GM19468 (cell line): Measurements from ENCODE around the gene PKNOX2.

Experiments
- ATAC-seq: cut with Tn5 transposase; IDR thresholded peaks from one replicate; pipeline ENCODE4 v1.9.1; 2021; ENCODE audit warnings: mild to moderate bottlenecking, moderate library complexity, moderate number of reproducible peaks; ENCODE audit not compliant: unreplicated experiment; ENCODE audit errors: extremely low read depth

PKNOX2 gene

DNA sequence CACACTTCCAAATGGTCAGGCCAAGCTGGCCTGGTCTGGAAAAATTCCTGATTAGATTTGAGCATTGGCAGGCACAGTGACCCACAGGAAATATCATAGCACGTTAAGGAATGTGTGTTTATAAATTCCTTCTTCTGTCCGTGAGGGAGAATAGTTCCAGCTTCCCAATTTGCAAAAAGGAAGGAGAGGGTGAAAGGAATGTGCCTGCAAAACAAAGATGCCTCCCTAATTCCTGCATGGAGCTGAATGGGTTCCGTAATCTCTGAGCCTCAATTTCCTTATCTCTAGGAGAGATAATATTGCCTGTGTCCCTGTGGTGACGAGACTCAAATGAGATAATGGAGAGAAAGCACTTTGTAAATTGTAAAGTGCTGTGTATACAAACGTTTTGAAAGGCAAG is 226.4 kb downstream of the PKNOX2 start:
- no peak for ATAC-seq

- no peak for ATAC-seq
Observed at GRCh38 chr11:125393331-125393730, 228.8 kb downstream of the PKNOX2 start.

DNA sequence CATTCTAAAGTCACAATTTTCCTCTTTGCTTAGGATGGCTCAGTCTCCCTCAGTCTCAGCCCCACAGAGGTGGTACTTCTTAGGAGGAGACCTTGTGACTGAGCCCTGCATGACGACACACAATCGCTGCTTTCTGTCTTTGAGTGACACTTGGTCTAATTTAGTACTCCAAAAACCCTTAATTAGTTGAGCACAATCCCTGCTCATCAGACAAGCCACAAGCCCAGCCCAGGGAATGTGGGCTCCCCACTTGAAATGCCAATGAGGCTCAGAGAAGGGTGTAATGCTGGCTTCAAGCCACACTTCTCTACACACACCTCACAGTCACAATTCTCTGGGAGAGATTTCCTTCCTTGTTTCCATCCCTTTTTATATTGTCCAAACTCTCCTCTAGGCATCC is 229.7 kb downstream of the PKNOX2 start:
- no peak for ATAC-seq

- ATAC-seq: no peak
Observed at GRCh38 chr11:125397421-125397820, 232.9 kb downstream of the PKNOX2 start.

GRCh38 chr11:125398475-125398874 is 233.9 kb downstream of the PKNOX2 start:
- ATAC-seq: no peak

- ATAC-seq: no peak
Observed at GRCh38 chr11:125398994-125399640, 234.6 kb downstream of the PKNOX2 start.

DNA sequence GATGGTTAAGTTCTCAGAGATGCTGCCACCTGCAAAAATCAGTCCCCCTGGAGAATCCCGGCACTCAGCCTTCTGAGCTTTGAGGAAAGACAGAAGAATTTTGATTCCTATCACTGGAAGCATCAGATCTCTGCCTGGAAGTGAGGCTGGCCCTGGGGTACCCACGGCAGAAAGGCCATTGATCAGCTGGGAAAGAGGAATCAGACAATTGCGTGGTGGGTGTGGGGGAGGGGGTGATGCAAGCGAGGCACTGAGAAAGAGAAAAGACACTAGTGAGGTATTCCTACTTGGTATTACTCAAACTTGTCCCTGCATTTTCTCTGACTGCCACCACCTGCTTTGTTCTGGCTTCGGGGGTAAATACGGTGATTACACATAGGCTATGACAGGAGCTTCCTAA is 235.4 kb downstream of the PKNOX2 start:
- ATAC-seq: no peak

- ATAC-seq: no peak
Observed at GRCh38 chr11:125401235-125401634, 236.7 kb downstream of the PKNOX2 start.

DNA sequence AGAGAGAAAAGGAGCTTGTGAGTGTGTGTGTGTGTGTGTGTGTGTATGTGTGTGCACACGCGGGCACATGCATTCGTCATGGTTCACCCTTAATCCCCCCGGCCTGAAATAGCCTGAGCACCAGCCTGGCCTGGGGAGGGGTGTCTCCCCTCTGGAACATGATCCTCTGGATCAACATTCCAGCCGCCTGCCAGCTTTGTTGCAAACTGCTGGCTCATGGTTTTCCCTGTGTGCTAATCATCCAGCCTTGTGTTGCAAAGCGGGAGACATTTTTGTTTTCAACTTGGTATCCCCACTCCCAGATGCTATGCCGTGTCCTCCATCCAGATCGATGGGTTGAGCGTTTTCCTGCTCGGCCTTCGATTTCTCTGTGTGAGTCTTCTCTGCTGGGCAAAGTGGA is 237.2 kb downstream of the PKNOX2 start:
- no peak for ATAC-seq

DNA sequence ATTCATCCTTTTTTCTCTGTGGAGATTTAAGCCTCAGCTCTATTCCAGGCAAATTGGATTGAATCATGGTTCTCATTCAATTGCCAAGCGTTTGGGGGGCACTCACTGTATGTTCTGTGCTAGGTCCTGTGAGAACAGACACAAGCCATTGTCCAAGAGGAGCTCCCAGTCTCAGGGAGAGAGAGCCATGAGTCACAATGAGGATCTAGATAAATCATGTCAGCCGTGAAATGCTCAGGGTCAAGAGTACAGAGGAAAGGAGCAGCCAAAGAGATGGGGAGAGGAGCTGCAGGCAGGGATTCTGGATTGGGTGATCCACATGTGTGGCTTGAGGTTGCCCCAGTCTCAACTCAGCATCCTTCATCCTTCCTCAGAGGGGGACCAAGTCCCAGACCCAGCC is 237.9 kb downstream of the PKNOX2 start:
- ATAC-seq: no peak

DNA sequence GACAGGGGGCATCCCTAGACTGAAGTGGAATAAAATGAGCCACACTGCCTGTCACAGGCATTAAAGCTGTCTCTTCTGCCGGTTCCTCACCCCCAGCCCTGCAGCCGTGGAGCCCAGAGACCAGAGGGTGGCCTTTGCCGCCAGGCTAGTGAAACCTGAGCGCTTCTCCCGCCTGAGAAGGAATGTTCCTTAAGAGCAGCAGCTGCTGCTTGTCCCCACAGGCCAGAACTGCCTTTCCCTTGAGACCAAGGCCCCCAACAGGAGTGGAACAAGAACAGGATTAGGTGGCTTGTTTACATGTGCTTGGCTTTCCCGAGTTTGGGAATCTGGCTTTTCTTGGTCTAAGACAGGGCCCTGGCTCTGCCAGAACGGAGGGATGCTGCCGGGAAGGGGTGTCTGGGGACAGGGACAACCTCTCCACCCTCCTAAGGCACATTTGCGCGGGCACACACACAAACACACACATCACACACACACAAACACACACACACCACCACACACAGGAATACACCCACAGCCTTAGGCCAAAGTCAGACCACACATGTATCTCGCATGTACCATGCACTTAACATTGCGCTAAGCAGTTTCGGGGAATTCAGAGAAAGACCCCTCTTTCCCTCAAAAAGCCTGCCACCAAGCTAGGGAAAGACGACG is 239.7 kb downstream of the PKNOX2 start:
- no peak for ATAC-seq

DNA sequence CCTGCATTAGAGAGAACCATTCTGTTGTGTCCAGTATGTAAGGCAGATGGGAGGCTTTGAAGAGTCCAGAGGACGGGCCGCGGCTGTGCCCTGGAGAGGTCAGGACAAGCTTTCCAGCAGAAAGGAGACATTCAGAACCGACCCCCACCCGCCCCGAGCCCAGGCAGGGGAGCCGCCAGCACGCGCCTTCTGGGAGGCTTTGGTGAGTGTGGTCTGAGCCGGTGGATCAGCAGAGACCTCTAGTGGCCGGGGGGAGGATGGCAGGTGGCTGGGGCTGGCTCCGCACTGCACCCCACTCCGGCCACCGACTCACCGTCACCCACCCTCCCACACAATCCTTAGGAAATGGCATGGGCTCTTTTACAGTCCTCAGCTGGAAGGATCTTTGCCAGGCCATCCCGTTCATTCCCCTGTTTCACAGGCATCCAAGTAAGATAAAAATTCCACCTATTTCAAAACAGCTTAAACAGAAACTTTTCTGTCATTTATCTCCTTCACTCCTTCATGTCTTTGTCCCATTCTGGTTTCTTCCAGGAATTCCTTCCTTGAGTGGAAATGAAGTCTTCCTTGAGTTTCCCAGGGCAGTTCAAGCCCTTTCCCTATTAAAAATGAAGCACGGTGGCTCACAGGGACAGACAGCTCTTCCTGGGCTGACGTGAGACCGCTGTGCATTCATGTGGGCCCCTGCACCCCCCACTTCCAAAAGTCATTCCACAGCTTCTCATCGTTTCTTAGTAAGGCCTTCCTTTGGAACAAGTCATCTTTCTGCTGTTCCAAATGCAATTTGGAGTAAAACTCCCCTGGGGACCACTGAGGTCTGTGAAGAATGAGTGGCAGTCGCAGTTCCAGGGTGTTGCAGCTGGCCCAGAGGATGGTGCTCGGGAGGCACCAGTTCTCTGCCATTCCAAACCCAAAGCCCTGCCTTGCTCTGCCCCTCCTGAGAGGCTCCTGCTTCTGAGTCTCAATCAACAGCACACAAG is 240.6 kb downstream of the PKNOX2 start:
- no peak for ATAC-seq

DNA sequence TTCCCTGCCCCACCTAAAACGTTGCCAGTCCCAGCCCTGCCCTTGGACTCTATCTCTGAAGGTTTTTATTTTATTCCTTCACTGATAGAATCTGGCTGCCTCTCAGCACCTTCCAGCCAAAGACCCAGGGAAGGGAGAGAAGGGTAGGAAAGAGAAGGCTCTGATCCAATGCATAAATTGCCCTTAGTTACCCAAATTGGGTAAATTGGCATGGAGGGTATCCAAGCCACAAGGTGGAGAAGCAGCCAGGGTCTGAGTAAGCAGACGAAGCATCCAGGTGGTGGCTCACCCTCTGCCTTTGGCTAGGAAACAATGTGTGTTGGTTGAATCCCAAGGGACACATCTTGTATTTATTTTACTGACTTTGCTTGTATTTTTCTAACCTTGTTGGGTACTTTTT is 242.5 kb downstream of the PKNOX2 start:
- ATAC-seq: no peak

DNA sequence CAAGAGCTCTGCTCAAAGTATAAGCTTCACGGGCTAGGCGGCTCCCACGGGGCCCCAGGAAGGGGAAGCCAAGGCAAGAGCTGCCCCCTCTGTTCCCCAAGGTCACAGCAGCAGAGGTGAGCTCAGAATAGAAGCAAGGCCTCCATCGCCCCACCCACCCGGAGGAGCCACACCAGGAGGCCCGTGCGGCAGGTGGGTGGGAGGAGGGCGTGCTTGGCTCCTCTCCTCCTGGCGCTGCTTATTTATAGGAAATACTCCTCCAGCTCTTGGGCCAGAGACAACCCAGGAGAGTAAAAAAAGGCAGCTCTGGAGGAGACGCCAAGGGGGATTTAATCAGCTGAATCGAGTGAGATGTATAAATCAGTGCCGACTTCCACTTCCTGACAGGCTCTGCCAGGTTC is 243.8 kb downstream of the PKNOX2 start:
- ATAC-seq: no peak

DNA sequence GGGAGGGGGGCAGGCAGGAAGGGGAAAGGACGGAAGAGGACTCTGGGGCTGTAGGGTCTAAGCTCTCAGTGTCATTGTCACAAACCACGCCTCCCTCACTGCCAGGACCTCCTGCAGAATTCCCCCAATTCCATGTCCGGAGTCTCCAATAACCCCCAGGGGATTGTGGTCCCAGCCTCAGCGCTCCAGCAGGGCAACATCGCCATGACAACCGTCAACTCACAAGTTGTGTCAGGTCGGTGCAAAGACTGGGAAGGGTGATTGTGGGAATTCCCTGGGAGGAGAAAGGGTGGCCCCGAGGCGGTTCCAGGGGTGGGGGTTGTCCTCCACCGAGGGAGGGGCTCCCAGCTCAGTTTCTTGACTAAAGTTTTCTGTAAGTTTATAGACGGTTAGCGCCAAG is 245.5 kb downstream of the PKNOX2 start:
- ATAC-seq: no peak

- no peak for ATAC-seq
Observed at GRCh38 chr11:125412177-125412496, 247.6 kb downstream of the PKNOX2 start.

- no peak for ATAC-seq
Observed at GRCh38 chr11:125412509-125412908, 248.0 kb downstream of the PKNOX2 start.

DNA sequence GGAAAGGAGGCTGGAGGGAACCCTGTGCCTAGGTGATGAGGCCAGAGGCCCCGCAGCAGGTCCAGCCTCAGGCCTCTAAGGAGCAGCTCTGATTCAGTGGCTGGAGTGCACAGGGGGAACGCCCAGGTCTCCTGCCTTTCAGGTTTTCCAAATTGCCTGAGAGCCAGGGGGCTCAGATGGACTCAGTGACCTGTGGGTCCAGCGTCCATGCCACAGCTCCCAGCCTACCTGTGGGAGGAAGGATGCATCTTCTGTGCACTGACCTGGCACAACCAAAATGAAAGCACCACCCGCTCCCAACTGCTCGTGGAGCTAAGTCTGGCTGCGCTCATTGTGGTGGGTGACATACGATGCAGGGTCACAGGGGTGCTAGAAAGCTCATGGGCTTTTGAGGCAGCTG is 248.7 kb downstream of the PKNOX2 start:
- ATAC-seq: no peak

- no peak for ATAC-seq
Observed at GRCh38 chr11:125414121-125414520, 249.6 kb downstream of the PKNOX2 start.

DNA sequence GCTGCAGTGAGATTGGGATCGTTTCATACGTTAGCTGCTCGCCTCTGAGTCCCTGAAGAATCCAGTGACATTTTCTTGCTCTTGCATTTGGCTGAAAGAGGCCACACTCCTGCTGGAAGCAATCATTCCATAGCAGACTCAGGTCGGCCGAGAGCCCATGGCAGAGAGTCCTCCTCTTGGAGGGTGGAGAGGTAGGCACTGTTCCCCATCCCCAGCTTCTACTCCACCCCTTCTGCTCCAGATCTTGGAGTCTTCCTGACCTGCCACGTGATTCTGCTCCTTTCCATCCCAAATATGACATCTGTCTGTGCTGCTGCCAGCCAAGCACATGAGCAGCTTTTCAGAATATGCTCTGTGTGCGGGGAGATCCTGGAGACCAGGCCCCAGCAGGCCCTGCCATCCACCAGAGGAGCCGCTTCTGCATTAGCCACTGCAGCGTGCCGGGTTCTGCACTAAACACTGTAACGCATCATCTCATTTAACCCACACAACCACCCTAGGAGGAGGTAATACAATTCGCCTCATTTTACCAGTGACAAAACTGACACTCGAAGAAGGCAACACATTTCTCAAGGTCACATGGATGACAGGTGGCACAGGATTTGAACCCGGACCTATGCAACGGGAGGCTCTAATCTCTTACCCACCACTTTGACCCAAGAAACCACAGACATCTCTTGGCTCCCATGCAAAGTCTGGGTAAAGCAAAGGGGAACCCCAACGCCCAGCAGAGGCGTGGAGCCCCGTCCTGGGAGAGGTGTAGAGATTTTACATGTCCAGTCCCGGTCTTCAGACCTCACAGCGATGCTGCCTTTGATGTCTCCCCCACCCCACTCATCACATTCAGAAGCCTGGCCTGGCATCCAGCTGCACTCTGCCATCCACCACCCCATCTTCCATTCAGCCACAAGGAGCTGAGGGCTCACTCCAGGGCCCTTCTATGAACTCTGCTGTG is 252.7 kb downstream of the PKNOX2 start:
- no peak for ATAC-seq
